Natural killer cell (primary cell): Measurements from ENCODE around the gene SLC24A3. TPM values are rescaled to one million over a fixed set of nuclear protein-coding genes. Genes with fewer than 3 reads are reported as not detected.

ENCODE experiments used
- ATAC-seq, 3 donors: fragments of 150-1000 bp in 2 of 3; fragments of 200-7000 bp in 1 of 3; cut with Tn5 transposase; 1 replicate in 1 of 3; 2 replicates in 2 of 3; pipeline ENCODE4 v1.10.0; 2021; ENCODE audit warnings: mild to moderate bottlenecking in 2 of 3, moderate library complexity in 2 of 3
- DNase-seq, 2 donors: peaks; one replicate each; pipeline versions ENCODE4 v3.0.0 to v3.0.0-alpha.2; 2013 to 2021; ENCODE audit warnings: mixed read lengths in 1 of 2
- H3K27ac ChIP-seq: one replicate; pipeline ENCODE4 v1.5.1; 2013; ENCODE audit warnings: mild to moderate bottlenecking, low read length
- H3K27me3 ChIP-seq: one replicate; pipeline ENCODE4 v1.6.1; 2013; ENCODE audit warnings: low read length; ENCODE audit not compliant: control insufficient read depth, insufficient read depth
- H3K36me3 ChIP-seq: one replicate; pipeline ENCODE4 v1.6.1; 2013; ENCODE audit warnings: low read length; ENCODE audit not compliant: control insufficient read depth, insufficient read depth
- H3K4me1 ChIP-seq: one replicate; pipeline ENCODE4 v1.6.1; 2013; ENCODE audit warnings: low read length; ENCODE audit not compliant: control insufficient read depth, insufficient read depth
- H3K4me3 ChIP-seq: one replicate; pipeline ENCODE4 v1.5.1; 2013; ENCODE audit warnings: low read length
- H3K9me3 ChIP-seq: one replicate; pipeline ENCODE4 v1.6.1; 2013; ENCODE audit warnings: low read length; ENCODE audit not compliant: control insufficient read depth, insufficient read depth
- H3K27ac Mint-ChIP-seq, 2 donors: one replicate each; pipeline ENCODE4 v1.8.0; 2022; ENCODE audit warnings: mild to moderate bottlenecking in 2 of 2, mixed read lengths in 2 of 2, moderate library complexity in 1 of 2
- H3K27me3 Mint-ChIP-seq, 2 donors: one replicate each; pipeline ENCODE4 v1.8.0; 2022; ENCODE audit warnings: low read depth in 2 of 2, mixed read lengths in 2 of 2
- H3K36me3 Mint-ChIP-seq: one replicate; pipeline ENCODE4 v1.8.0; 2022; ENCODE audit warnings: mixed read lengths
- H3K4me1 Mint-ChIP-seq, 2 donors: one replicate each; pipeline ENCODE4 v1.8.0; 2022; ENCODE audit warnings: mixed read lengths in 2 of 2
- H3K4me3 Mint-ChIP-seq: one replicate; pipeline ENCODE4 v1.8.0; 2022; ENCODE audit warnings: mild to moderate bottlenecking, moderate library complexity, mixed read lengths
- H3K9me3 Mint-ChIP-seq, 2 donors: one replicate each; pipeline ENCODE4 v1.8.0; 2022; ENCODE audit warnings: mixed read lengths in 2 of 2
- CTCF ChIP-seq: fragments of 200-600 bp; IDR thresholded peaks from one replicate; pipeline ENCODE4 v1.8.0; 2022; ENCODE audit warnings: antibody characterized with exemption
- WGBS: methylation state at CpG from one replicate; pipeline ENCODE4 v1.1.7; 2013; ENCODE audit warnings: missing lambda C conversion rate; ENCODE audit not compliant: insufficient coverage; 5-methylcytosine and 5-hydroxymethylcytosine counted together
- intact Hi-C: fragments of 100-400 bp; cut with micrococcal nuclease; formaldehyde crosslinking; loops from one replicate; pipeline ENCODE4 v1.14.2; 2022
- total RNA-seq, 4 donors: library from RNA; stranded (reverse); fragments of 120-200 nt in 1 of 4; gene quantifications; one replicate each; pipeline versions ENCODE4 v1.2.3 to v1.2.4, GENCODE V29; 2013 to 2022

SLC24A3 gene
- total RNA-seq, 3 donors from 2014 or later (not counting 1 experiment from before 2014, with no cell fraction given): 0.09 to 5.5 (median 0.99) TPM

DNA sequence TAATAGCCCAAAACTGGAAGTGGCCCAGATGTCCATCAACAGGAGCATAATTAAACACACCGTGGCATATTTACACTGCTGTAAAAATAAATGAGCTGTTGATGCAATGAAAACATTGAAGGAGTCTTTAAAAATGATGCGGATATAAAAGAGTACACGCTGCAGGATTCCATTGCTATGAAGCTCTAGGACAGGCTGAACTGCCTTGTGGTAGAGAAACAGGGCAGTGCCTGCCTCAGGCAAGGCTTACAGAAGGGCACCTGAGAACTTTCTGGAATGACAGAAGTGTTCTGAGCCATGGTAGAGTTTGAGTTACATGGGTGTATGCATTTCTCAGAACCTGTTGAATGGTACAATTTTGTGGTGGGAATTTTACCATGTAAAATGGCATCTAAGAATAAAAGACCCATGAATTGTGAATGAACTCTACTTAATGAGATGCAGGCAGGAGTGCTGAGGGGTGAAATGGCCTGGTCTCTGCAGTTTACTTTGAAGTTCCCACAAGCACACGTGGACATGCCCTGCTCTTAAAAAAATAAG, 500.3 kb downstream of the SLC24A3 start:
- no peak overlapping the region for H3K4me3 ChIP-seq
- no peaks in the 10 kb centered on the region for H3K27me3 ChIP-seq
- Mint-ChIP-seq H3K9me3 (no peaks in the 10 kb centered on the region), H3K27me3 (no peaks in the 10 kb centered on the region), H3K27ac (no peak overlapping the region), H3K36me3 (no peaks in the 10 kb centered on the region), H3K4me1 (no peaks in the 10 kb centered on the region), H3K4me3 (no peak overlapping the region)
- intact Hi-C loops: no loop called here
- ATAC-seq (no peak), DNase-seq (no peak)
- 84% methylated on average over 4 of the region's 4 CpGs for WGBS
- no peak for TF ChIP-seq CTCF
- H3K36me3 ChIP-seq: no peaks in the 10 kb centered on the region
- no peak overlapping the region for H3K27ac ChIP-seq
- no peaks in the 10 kb centered on the region for H3K4me1 ChIP-seq
- H3K9me3 ChIP-seq: peaks cover 9% of the 10 kb centered on the region

DNA sequence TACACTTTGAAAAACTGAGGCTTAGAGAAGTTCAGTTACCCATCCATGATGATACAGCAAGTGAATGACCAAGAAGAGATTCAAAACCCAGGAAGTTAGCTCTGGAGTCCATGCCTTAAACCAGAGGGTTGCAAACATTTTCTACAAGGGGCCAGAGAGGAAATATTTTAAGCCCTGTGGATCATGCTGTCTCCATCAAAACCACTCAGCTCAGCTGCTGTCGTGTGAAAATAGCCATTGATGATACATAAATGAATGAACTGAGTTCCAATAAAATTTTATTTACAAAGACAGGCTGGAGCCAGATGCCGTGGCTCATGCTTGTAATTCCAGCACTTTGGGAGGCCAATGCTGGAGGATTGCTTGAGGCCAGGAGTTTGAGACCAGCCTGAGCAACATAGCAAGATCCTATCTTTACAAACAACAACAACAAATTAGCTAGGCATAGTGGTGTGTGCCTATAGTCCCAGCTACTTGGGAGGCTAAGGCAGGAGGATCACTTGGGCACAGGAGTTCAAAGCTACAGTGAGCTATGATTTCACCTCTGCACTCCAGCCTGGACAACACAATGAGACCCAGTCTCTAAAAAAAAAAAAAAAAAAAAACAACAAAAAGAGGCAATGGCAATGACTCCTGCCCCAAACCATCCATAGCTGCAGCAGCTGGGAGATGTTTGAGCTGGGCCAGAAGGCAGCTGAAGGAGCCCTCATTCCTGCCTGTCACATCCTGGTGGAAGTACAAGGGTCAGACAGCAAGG, 501.6 kb downstream of the SLC24A3 start:
- Mint-ChIP-seq H3K27ac (no peak overlapping the region), H3K4me1 (no peaks in the 10 kb centered on the region)

DNA sequence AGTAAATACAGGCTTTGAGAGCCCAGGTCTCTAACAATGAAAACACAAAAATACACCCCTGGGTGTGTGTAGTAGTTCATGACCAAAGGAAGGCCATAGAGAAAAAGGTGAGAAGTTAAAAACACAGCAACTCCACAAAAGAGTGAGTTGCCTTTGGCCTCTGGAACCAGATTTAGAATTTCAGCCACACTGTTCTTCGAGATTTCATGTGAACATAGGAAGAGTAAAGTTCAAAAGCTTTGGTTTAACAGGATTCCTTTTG, 502.1 kb downstream of the SLC24A3 start:
- peaks cover 9% of the 10 kb centered on the region for H3K9me3 ChIP-seq
- no peak overlapping the region for H3K4me3 ChIP-seq
- intact Hi-C loops: no loop called here
- no peaks in the 10 kb centered on the region for H3K4me1 ChIP-seq
- DNase-seq (no peak), ATAC-seq (no peak)
- 80% methylated on average over 1 of the region's 1 CpG for WGBS
- Mint-ChIP-seq H3K36me3 (no peaks in the 10 kb centered on the region), H3K9me3 (no peaks in the 10 kb centered on the region), H3K27me3 (no peaks in the 10 kb centered on the region), H3K4me3 (no peak overlapping the region), H3K4me1 (no peaks in the 10 kb centered on the region), H3K27ac (no peak overlapping the region)
- H3K27ac ChIP-seq: no peak overlapping the region
- H3K36me3 ChIP-seq: no peaks in the 10 kb centered on the region
- H3K27me3 ChIP-seq: no peaks in the 10 kb centered on the region
- TF ChIP-seq CTCF: no peak

More for the DNA sequence above, 501.6 kb downstream of the SLC24A3 start:
- WGBS: 90% methylated on average over 2 of the region's 2 CpGs
- H3K9me3 Mint-ChIP-seq: no peaks in the 10 kb centered on the region
- H3K27me3 ChIP-seq: no peaks in the 10 kb centered on the region
- H3K9me3 ChIP-seq: peaks cover 9% of the 10 kb centered on the region
- no peak overlapping the region for H3K4me3 Mint-ChIP-seq
- H3K27ac ChIP-seq: no peak overlapping the region
- H3K36me3 Mint-ChIP-seq: no peaks in the 10 kb centered on the region
- H3K27me3 Mint-ChIP-seq: no peaks in the 10 kb centered on the region
- no peak for DNase-seq
- intact Hi-C loops: no loop called here
- ATAC-seq: no peak
- no peak for TF ChIP-seq CTCF
- H3K36me3 ChIP-seq: no peaks in the 10 kb centered on the region
- no peak overlapping the region for H3K4me3 ChIP-seq
- H3K4me1 ChIP-seq: no peaks in the 10 kb centered on the region

DNA sequence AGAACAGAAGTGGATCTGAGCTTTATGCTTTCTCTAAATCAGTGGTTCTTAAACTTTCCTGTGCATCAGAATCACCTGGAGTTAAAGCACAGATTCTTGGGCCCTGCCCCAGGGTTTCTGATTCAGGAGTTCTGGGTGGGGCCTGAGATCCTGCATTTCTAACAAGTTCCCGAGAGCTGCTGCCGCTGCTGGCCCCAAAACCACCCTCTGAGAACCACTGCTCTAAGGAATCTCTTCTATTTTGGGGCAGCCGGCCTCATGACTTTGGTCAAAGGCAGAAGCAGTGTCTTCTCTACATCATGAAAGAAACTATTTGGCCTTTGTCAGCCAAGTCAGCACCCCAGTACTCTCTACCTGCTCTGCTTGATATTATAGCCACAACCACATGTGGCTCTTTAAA, 503.5 kb downstream of the SLC24A3 start:
- H3K27ac ChIP-seq: no peak overlapping the region
- no peaks in the 10 kb centered on the region for H3K27me3 Mint-ChIP-seq
- H3K4me3 ChIP-seq: no peak overlapping the region
- intact Hi-C loops: no loop called here
- DNase-seq (no peak), ATAC-seq (no peak)
- no peaks in the 10 kb centered on the region for H3K27me3 ChIP-seq
- no peaks in the 10 kb centered on the region for H3K4me1 ChIP-seq
- peaks cover 9% of the 10 kb centered on the region for H3K9me3 ChIP-seq
- no peak overlapping the region for H3K4me3 Mint-ChIP-seq
- TF ChIP-seq CTCF: no peak
- no peaks in the 10 kb centered on the region for H3K36me3 Mint-ChIP-seq
- H3K4me1 Mint-ChIP-seq: no peaks in the 10 kb centered on the region
- no peaks in the 10 kb centered on the region for H3K9me3 Mint-ChIP-seq
- H3K36me3 ChIP-seq: no peaks in the 10 kb centered on the region
- H3K27ac Mint-ChIP-seq: no peak overlapping the region
- WGBS: 96% methylated on average over 3 of the region's 3 CpGs
